ENCODE results near the gene MARF1. TPM values are rescaled to one million over a fixed set of nuclear protein-coding genes. Genes with fewer than 3 reads are reported as not detected.

MARF1 gene
- total and polyA plus RNA-seq, 9 of the 15 experiments (the other 6 are each of a cell fraction or from before 2014, with no cell fraction given), result 4.7 to 33.2 (median 11.7) TPM

GRCh38 chr16:15593235-15593634 lies 49.7 kb downstream of the MARF1 start (continued):
- no peak for TF ChIP-seq ILK (tag; IDR thresholded peaks at IDR 0.05; ENCODE audit: borderline replicate concordance, low read depth)
- no peak for TF ChIP-seq KDM4B (IDR thresholded peaks at IDR 0.05; ENCODE audit: borderline replicate concordance in 2 of 2, low read depth in 1 of 2)
- TF ChIP-seq VEZF1 (CRISPR knock-in tag; IDR thresholded peaks at IDR 0.05), result peak; percentile 89
- peak; percentile 48 for TF ChIP-seq MAX (CRISPR knock-in tag; IDR thresholded peaks at IDR 0.05)
- TF ChIP-seq MCM2 (IDR thresholded peaks at IDR 0.05; ENCODE audit: low read depth), result no peak
- no peak for TF ChIP-seq ZNF449 (CRISPR knock-in tag; IDR thresholded peaks at IDR 0.05)
- no peak for TF ChIP-seq ZNF232 (CRISPR knock-in tag; IDR thresholded peaks at IDR 0.05)
- TF ChIP-seq SMC3 (conservative IDR thresholded peaks at IDR 0.05; ENCODE audit: insufficient read depth, low read depth, low read length), result no peak
- TF ChIP-seq SMAD4 (CRISPR knock-in tag; conservative IDR thresholded peaks at IDR 0.05), result 0 out of 2 replicates have a peak, but pooled peaks have one; percentile 65
- TF ChIP-seq UBTF (IDR thresholded peaks at IDR 0.05; ENCODE audit: borderline replicate concordance in 1 of 2, low read depth in 2 of 2, low read length in 2 of 2), result no peak
- TF ChIP-seq ELK1 (CRISPR knock-in tag; IDR thresholded peaks at IDR 0.05), result no peak
- no peak for TF ChIP-seq ZNF184 (CRISPR knock-in tag; IDR thresholded peaks at IDR 0.05)
- no peak for TF ChIP-seq GABPB1 (CRISPR knock-in tag; IDR thresholded peaks at IDR 0.05)
- no peak for TF ChIP-seq ASH1L (IDR thresholded peaks at IDR 0.05; ENCODE audit: borderline replicate concordance, low read depth, partially characterized antibody)
- TF ChIP-seq MYNN (IDR thresholded peaks at IDR 0.05), result peak; percentile 43; the same call in 1 of the 2 replicates
- TF ChIP-seq MYNN (CRISPR knock-in tag; IDR thresholded peaks at IDR 0.05), result no peak
- TF ChIP-seq TOE1 (IDR thresholded peaks at IDR 0.05; ENCODE audit: borderline replicate concordance), result no peak
- TF ChIP-seq TOE1 (CRISPR knock-in tag; IDR thresholded peaks at IDR 0.05; ENCODE audit: borderline replicate concordance, low read depth), result no peak
- no peak for TF ChIP-seq CTCFL (IDR thresholded peaks at IDR 0.05; ENCODE audit: borderline replicate concordance, insufficient read depth, low read depth, low read length, poor library complexity, severe bottlenecking)
